NCI-H69 (cell line): ENCODE results near the gene MEGF6.

Experiments
- DNase-seq: peaks from one replicate; lab custom pipeline; 2025; lab: John Stamatoyannopoulos, UW

The MEGF6 gene

DNA sequence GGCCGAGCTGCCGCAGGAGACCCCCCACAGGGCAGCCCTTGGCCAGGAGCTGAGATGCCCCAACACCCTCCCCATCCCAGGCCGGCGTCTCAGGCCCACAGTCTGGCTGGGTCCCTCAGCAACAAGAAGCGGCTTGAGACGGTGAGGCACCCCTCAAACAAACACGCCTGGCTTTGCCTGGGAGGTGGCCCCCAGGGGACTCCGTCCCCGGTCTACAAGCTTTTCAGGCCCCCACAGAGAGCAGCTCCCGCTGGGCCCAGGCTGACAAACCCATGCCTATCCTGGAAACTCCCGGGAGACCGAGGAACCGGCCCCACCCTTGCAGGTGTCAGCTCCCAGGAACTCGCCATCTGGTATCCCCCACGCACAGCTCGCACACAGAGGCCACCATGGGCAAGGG lies 89.9 kb downstream of the MEGF6 start:
- peak; percentile 26 for DNase-seq

- DNase-seq: no peak
These were observed 90.6 kb downstream of the MEGF6 start for GRCh38 chr1:3520419-3521378.

GRCh38 chr1:3519301-3519885 lies 91.9 kb downstream of the MEGF6 start:
- DNase-seq: no peak

GRCh38 chr1:3518756-3519155 lies 92.6 kb downstream of the MEGF6 start:
- no peak for DNase-seq

DNA sequence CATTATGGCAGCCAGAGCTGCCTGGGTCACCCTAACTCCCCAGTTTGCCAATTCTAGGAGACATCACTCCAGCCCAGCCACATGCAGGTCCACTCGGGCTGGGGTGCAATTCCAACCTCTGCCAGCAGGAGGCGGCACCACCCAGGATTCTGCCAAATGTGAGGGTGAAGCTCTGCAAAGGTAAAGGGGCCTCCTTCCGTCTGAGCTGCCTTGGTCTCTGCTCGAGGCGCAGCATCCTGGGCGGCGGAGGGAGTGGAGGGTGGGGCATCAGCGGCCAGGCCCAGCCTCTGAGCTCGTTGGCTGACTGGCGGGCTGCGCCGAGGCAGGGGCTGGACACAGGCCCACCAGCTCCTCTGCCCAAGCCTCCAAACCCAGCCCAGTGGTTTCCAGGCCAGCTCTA lies 93.1 kb downstream of the MEGF6 start:
- DNase-seq: no peak

DNA sequence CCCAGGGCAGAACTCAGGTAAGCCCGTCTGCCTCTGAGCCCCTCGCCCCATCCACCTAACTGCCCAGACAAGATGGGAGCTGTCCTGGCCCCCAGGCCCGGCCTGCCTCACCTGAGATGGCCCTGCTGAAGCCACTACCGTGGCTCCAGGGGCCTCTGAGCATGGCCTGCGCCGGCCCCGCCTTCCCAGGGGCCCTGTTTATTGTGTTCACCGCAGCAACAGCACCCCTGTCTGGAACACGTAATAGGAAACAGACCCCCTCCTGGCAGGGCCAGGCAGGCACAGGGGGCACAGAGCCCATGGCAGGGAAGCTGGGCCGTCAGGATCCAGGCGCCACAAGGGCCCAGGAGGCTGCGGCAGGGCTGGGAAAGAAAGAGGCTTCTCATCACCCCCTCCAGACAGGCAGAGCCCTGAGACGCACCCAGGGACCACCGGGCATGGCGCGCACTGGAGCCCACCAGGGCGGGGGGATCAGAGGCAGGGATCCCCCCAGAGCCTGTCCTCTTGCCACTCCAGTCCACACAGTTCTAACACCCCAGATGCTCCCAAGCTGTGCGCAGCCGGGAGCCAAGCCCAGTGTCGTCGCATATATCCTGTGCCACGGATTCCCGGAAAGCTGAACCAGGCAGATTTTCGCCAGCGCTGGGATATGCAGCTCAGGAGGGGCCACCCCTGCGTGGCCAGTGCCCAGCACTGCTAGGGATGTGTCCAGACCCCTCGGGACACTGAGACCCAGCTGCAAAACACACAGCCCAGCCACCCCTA lies 94.2 kb downstream of the MEGF6 start:
- DNase-seq: no peak

GRCh38 chr1:3516481-3516869 lies 94.8 kb downstream of the MEGF6 start:
- DNase-seq: no peak

DNA sequence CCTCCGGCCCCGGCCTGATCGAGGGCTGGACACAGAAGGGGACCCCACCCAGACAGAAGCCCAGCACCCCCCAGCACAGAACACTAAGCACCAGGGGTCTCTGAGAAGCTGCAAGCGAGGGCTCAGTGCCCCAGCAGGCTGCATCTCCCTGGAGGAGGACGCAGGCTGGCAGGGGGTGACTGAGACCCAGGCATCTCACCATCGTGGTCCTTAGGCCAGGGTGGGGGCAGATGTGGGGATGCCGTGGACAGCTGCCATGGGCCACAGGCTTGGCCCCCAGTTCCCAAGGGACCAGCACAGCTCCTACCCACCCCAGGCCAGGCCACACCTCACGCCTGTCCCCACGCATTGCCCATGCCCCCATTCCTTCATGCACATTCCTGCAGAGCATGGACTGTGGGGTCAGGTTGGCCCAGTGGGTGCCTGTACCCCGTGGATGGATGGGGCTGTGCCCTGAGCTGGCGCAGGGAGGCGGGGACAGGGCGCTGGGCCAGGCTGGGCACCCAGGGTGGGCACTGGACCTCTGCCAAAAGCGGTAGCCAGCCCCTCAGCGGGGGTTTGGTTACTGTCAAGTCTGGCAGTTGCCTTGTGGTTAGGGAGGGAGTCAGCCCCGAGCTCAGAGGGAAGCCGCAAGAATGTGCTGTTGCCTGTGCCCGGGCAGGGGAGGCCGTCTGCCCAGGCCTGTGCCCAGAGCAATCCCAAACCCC lies 95.4 kb downstream of the MEGF6 start:
- peak; percentile 62 for DNase-seq

DNA sequence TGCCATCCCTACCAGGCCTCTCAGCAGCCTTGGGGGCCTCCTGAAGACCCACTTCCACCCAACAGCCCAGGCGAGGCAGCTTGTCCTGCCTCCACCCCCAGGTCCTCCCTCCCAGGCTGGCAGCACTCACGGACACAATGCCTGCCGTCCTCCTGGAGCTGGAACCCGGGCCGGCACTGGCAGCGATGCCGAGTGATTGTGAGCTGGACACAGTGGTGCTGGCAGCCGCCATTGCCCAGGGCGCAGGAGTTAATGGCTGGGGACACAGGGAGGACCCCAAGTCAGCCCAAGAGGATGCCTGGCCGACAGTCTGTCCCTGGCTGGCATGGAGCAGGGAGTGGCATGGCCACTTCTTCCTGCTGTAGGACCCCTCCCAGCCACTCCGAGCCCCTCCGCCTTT lies 96.0 kb downstream of the MEGF6 start:
- DNase-seq: no peak

DNA sequence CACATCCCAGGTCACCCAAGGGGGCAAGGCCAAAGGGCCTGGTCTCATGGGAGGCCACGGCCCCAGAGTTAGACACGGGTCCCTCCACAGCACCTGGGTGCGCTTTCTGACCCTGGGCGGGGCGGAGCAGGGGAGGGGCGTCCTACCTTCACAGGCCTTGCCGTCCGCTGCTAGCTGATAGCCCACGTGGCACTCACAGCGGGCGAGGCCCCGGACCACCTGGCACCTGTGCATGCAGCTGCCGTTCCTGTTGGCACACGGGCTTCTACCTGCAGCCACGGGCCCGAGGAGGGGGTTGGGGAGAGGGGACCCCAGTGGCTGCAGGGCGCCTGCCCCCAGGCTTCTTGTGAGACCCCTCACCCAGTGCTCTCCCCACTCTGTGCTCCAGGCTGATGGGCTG lies 96.9 kb downstream of the MEGF6 start:
- peak; percentile 5 for DNase-seq

- no peak for DNase-seq
These were observed 99.5 kb downstream of the MEGF6 start for GRCh38 chr1:3511856-3512255.

GRCh38 chr1:3511306-3511705 lies 100.0 kb downstream of the MEGF6 start:
- no peak for DNase-seq

DNA sequence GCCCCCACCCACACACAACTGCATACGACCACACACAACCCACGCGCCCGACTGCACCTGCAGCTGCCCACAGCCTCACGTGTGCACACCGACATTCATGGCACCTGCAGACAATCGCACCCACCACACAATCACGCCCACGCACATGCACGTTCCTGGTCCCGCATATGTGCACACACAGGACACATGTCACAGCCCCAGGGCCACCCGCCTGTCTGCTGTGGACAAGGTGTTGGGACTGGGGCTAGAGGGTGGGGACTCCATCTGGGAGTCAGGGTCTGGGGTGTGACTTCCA lies 100.4 kb downstream of the MEGF6 start:
- DNase-seq: no peak

GRCh38 chr1:3510136-3510955 lies 101.0 kb downstream of the MEGF6 start:
- DNase-seq: no peak

- no peak for DNase-seq
These were observed 101.6 kb downstream of the MEGF6 start for GRCh38 chr1:3509721-3510120.

DNA sequence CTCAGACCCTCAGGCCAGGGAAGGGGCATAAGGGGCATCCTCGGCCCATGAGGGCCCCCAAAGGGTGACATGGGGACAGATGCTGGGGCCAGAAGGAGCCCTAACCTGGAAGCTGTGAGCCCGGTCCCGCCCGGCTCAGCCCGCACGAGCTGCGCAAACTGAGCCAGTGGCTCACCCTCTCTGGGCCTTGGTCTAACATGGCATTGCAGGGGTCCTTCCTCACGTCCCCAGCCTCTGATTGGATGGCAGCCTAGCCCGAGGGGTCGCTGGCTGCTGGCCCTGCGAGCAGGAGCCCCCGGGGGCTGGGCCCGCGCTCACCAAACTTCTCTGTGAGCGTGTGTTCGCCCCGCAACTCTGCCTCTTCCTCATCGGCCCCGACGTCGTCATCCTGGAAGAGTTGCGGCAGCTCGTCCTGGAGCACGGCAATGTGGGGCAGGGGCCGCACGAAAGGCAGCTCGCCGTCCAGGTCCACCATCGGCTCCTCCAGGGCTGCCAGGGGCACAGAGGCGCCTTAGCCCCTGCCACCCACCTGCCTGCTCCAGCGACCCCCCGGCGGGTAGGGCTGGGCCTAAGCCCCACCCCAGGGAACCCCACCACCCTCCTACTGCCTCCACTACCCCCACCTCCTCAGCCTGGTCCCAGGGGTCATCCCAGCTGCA lies 102.4 kb downstream of the MEGF6 start:
- DNase-seq: no peak

DNA sequence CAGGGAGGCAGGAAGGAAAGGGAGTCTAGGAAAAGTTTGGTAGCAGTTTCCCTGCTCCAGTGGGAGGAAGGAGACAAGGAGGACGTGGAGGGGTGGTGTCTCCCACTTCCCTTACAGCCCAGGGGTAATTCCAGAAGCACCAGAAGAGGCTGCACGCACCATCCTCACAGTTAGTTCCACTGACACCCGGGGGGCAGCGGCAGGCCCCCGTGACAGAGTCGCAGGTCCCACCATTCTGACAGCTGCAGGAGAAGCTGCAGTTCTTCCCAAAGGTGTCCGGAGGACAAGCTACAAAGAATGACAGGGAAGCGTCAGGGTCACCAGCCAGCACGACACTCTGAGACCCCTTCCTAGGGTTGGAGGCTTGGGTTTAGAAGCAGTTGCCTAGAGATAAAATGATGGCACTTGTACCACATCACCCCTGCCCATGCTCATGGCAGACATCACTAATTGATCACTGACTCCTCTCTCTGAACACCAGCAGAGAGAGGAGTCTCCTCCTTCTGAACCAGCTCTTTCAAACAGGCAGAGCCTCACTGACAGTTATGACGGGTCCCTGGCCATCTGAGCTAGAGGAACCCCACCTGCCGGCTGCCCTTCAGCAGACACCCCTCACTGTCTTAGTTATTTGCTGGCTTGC lies 103.6 kb downstream of the MEGF6 start:
- DNase-seq: no peak

- DNase-seq: no peak
These were observed 104.4 kb downstream of the MEGF6 start for GRCh38 chr1:3506943-3507342.

- no peak for DNase-seq
These were observed 105.3 kb downstream of the MEGF6 start for GRCh38 chr1:3506041-3506440.

DNA sequence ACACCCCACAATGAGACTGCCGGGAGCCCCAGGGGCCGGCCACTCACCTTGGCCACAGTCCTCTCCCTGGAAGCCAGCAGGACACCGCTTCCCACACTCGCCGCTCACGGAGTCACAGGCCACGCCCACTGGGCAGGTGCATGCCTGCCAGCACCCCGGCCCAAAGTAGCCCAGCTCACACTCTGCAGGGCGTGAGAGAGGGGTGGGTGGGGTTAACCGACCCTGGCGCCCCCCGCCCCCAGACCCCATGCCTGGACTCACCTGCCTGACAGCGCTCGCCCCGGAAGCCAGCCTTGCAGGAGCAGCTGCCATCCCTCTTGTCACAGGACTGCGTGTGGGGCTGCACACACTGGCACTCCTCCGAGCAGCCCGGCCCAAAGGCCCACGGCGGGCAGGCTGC lies 106.1 kb downstream of the MEGF6 start:
- DNase-seq: peak; percentile 50

GRCh38 chr1:3504822-3505153 lies 106.5 kb downstream of the MEGF6 start:
- no peak for DNase-seq
